ENCODE data around the gene GTF2H1. TPM values are rescaled to one million over a fixed set of nuclear protein-coding genes. Genes with fewer than 3 reads are reported as not detected.

GTF2H1 gene
- total RNA-seq, 1 donor from 2014 or later = 47.8 TPM

- no peak overlapping the region for H3K27ac Mint-ChIP-seq (ENCODE audit: unreplicated experiment)
- no peaks in the 10 kb centered on the region for H4K20me1 ChIP-seq (ENCODE audit: insufficient read depth, low read length)
- H3K36me3 ChIP-seq (ENCODE audit: insufficient read depth, low read length) = peaks cover 38% of the 10 kb centered on the region
- H2AFZ ChIP-seq (ENCODE audit: low read depth, low read length) = no peak overlapping the region
- H3K4me1 ChIP-seq (ENCODE audit: insufficient read depth, low read length) = no peaks in the 10 kb centered on the region
- FAIRE-seq (no peak), DNase-seq (ENCODE audit: low read depth) (no peak)
- peaks cover 4% of the 10 kb centered on the region for H3K36me3 Mint-ChIP-seq (ENCODE audit: low read depth, unreplicated experiment)
- no peaks in the 10 kb centered on the region for H3K27me3 Mint-ChIP-seq (ENCODE audit: low read depth, unreplicated experiment)
- H3K9ac ChIP-seq (ENCODE audit: low read length) = no peak overlapping the region
- H3K79me2 ChIP-seq (ENCODE audit: insufficient read depth, low read length) = no peaks in the 10 kb centered on the region
- no peaks in the 10 kb centered on the region for H3K27me3 ChIP-seq (ENCODE audit: insufficient read depth, low read length)
- H3K9me3 ChIP-seq (ENCODE audit: insufficient read depth, low read depth, low read length) = no peaks in the 10 kb centered on the region
- no peaks in the 10 kb centered on the region for H3K9me3 Mint-ChIP-seq (ENCODE audit: unreplicated experiment)
- H3K4me3 Mint-ChIP-seq (ENCODE audit: unreplicated experiment) = no peak overlapping the region
- H3K27ac ChIP-seq (ENCODE audit: low read depth, low read length) = no peak overlapping the region
- H3K4me2 ChIP-seq (ENCODE audit: low read length) = no peak overlapping the region
- no peak overlapping the region for H3K4me3 ChIP-seq (ENCODE audit: insufficient read depth, low read depth, low read length)
- no peaks in the 10 kb centered on the region for H3K4me1 Mint-ChIP-seq (ENCODE audit: low read depth, unreplicated experiment)
- TF ChIP-seq EZH2 (IDR thresholded peaks at IDR 0.05; ENCODE audit: insufficient read depth, low read length) (no peak), CTCF (IDR thresholded peaks at IDR 0.05; ENCODE audit: insufficient read depth, low read depth, low read length) (no peak)
These were observed 22.6 kb upstream of the GTF2H1 start for GRCh38 chr11:18299721-18300120.

- no peak overlapping the region for H3K27ac ChIP-seq (ENCODE audit: low read depth, low read length)
- no peaks in the 10 kb centered on the region for H3K4me1 ChIP-seq (ENCODE audit: insufficient read depth, low read length)
- H3K27me3 ChIP-seq (ENCODE audit: insufficient read depth, low read length) = no peaks in the 10 kb centered on the region
- H3K36me3 Mint-ChIP-seq (ENCODE audit: low read depth, unreplicated experiment) = peaks cover 7% of the 10 kb centered on the region
- DNase-seq (ENCODE audit: low read depth) (no peak), FAIRE-seq (no peak)
- no peaks in the 10 kb centered on the region for H4K20me1 ChIP-seq (ENCODE audit: insufficient read depth, low read length)
- no peaks in the 10 kb centered on the region for H3K9me3 Mint-ChIP-seq (ENCODE audit: unreplicated experiment)
- H3K4me3 Mint-ChIP-seq (ENCODE audit: unreplicated experiment) = no peak overlapping the region
- no peaks in the 10 kb centered on the region for H3K4me1 Mint-ChIP-seq (ENCODE audit: low read depth, unreplicated experiment)
- H3K27ac Mint-ChIP-seq (ENCODE audit: unreplicated experiment) = no peak overlapping the region
- no peak overlapping the region for H3K4me3 ChIP-seq (ENCODE audit: insufficient read depth, low read depth, low read length)
- H2AFZ ChIP-seq (ENCODE audit: low read depth, low read length) = no peak overlapping the region
- H3K79me2 ChIP-seq (ENCODE audit: insufficient read depth, low read length) = no peaks in the 10 kb centered on the region
- no peak overlapping the region for H3K9ac ChIP-seq (ENCODE audit: low read length)
- H3K4me2 ChIP-seq (ENCODE audit: low read length) = no peak overlapping the region
- no peaks in the 10 kb centered on the region for H3K9me3 ChIP-seq (ENCODE audit: insufficient read depth, low read depth, low read length)
- H3K27me3 Mint-ChIP-seq (ENCODE audit: low read depth, unreplicated experiment) = no peaks in the 10 kb centered on the region
- peaks cover 32% of the 10 kb centered on the region for H3K36me3 ChIP-seq (ENCODE audit: insufficient read depth, low read length)
- TF ChIP-seq EZH2 (IDR thresholded peaks at IDR 0.05; ENCODE audit: insufficient read depth, low read length) (no peak), CTCF (IDR thresholded peaks at IDR 0.05; ENCODE audit: insufficient read depth, low read depth, low read length) (no peak)
These were observed 17.6 kb upstream of the GTF2H1 start for GRCh38 chr11:18304745-18305144.

- peaks cover 4% of the 10 kb centered on the region for H3K4me1 ChIP-seq (ENCODE audit: insufficient read depth, low read length)
- no peak overlapping the region for H2AFZ ChIP-seq (ENCODE audit: low read depth, low read length)
- H3K4me3 Mint-ChIP-seq (ENCODE audit: unreplicated experiment) = no peak overlapping the region
- H3K4me1 Mint-ChIP-seq (ENCODE audit: low read depth, unreplicated experiment) = peaks cover 9% of the 10 kb centered on the region
- H3K36me3 ChIP-seq (ENCODE audit: insufficient read depth, low read length) = peaks cover 39% of the 10 kb centered on the region
- H3K9me3 Mint-ChIP-seq (ENCODE audit: unreplicated experiment) = no peaks in the 10 kb centered on the region
- H3K9me3 ChIP-seq (ENCODE audit: insufficient read depth, low read depth, low read length) = no peaks in the 10 kb centered on the region
- TF ChIP-seq CTCF (IDR thresholded peaks at IDR 0.05; ENCODE audit: insufficient read depth, low read depth, low read length) (no peak), EZH2 (IDR thresholded peaks at IDR 0.05; ENCODE audit: insufficient read depth, low read length) (no peak)
- no peaks in the 10 kb centered on the region for H3K79me2 ChIP-seq (ENCODE audit: insufficient read depth, low read length)
- no peak for FAIRE-seq
- H3K27ac Mint-ChIP-seq (ENCODE audit: unreplicated experiment) = no peak overlapping the region
- H3K36me3 Mint-ChIP-seq (ENCODE audit: low read depth, unreplicated experiment) = peaks cover 8% of the 10 kb centered on the region
- H4K20me1 ChIP-seq (ENCODE audit: insufficient read depth, low read length) = no peaks in the 10 kb centered on the region
- no peaks in the 10 kb centered on the region for H3K27me3 Mint-ChIP-seq (ENCODE audit: low read depth, unreplicated experiment)
- H3K27me3 ChIP-seq (ENCODE audit: insufficient read depth, low read length) = no peaks in the 10 kb centered on the region
- H3K9ac ChIP-seq (ENCODE audit: low read length) = no peak overlapping the region
- DNase-seq (ENCODE audit: low read depth) = no peak
- no peak overlapping the region for H3K27ac ChIP-seq (ENCODE audit: low read depth, low read length)
- H3K4me2 ChIP-seq (ENCODE audit: low read length) = no peak overlapping the region
- no peak overlapping the region for H3K4me3 ChIP-seq (ENCODE audit: insufficient read depth, low read depth, low read length)
These were observed 14.8 kb upstream of the GTF2H1 start for GRCh38 chr11:18307461-18308139.

Measured in astrocyte (in vitro differentiated cells and primary cell).